Keratinocyte (primary cell): ENCODE measurements around the gene HHIP. TPM values are rescaled to one million over a fixed set of nuclear protein-coding genes. Genes with fewer than 3 reads are reported as not detected.

Source experiments
- DNase-seq: peaks from one replicate; pipeline ENCODE4 v3.0.0-alpha.2; 2011; ENCODE audit warnings: low read depth, missing footprints, low spot score
- FAIRE-seq: peaks from 2 replicates; lab custom pipeline; 2011; peaks lifted over from hg19 to GRCh38; lab: Jason Lieb, UNC
- H2AFZ ChIP-seq: 2 replicates; pipeline ENCODE4 v1.6.0; 2012; ENCODE audit warnings: low read length, control low read depth, inconsistent platforms; ENCODE audit not compliant: control insufficient read depth
- H3K27ac ChIP-seq: 2 replicates; pipeline ENCODE4 v1.5.1; 2011; ENCODE audit warnings: low read length; ENCODE audit not compliant: control insufficient read depth, insufficient read depth
- H3K27me3 ChIP-seq: 3 replicates; pipeline ENCODE4 v1.6.0; 2011; ENCODE audit warnings: low read length; ENCODE audit not compliant: control insufficient read depth, insufficient read depth; ENCODE audit errors: extremely low read depth
- H3K36me3 ChIP-seq, 2 experiments: 2 replicates in 1 of 2; 3 replicates in 1 of 2; pipeline ENCODE4 v1.5.1; 2011; ENCODE audit warnings: low read length in 2 of 2, mild to moderate bottlenecking in 1 of 2; ENCODE audit not compliant: control insufficient read depth in 2 of 2, insufficient read depth in 2 of 2; ENCODE audit errors: extremely low read depth in 1 of 2
- H3K4me1 ChIP-seq: 3 replicates; pipeline ENCODE4 v1.5.1; 2011; ENCODE audit warnings: low read length; ENCODE audit not compliant: control insufficient read depth, insufficient read depth; ENCODE audit errors: extremely low read depth
- H3K4me2 ChIP-seq: 3 replicates; pipeline ENCODE4 v1.6.0; 2011; ENCODE audit warnings: low read depth, low read length; ENCODE audit not compliant: control insufficient read depth, insufficient read depth; ENCODE audit errors: extremely low read depth
- H3K4me3 ChIP-seq, 3 experiments: fragments of 200-600 bp in 1 of 3; sonication (generic) in 1 of 3; 2 replicates in 2 of 3; 3 replicates in 1 of 3; pipeline ENCODE4 v1.5.1; 2011 to 2016; ENCODE audit warnings: low read length in 3 of 3, mild to moderate bottlenecking in 3 of 3, control low read depth in 2 of 3, inconsistent platforms in 1 of 3, low read depth in 1 of 3, mixed read lengths in 1 of 3, mixed run types in 1 of 3, moderate library complexity in 1 of 3; ENCODE audit not compliant: control insufficient read depth in 2 of 3, insufficient read depth in 2 of 3; ENCODE audit errors: extremely low read depth in 1 of 3
- H3K79me2 ChIP-seq: 2 replicates; pipeline ENCODE4 v1.6.0; 2012; ENCODE audit warnings: low read length; ENCODE audit not compliant: control insufficient read depth, insufficient read depth
- H3K9ac ChIP-seq: 3 replicates; pipeline ENCODE4 v1.6.0; 2011; ENCODE audit warnings: low read length; ENCODE audit not compliant: control insufficient read depth, insufficient read depth; ENCODE audit errors: extremely low read depth
- H3K9me1 ChIP-seq: 3 replicates; pipeline ENCODE4 v1.6.0; 2011; ENCODE audit warnings: low read length; ENCODE audit not compliant: control insufficient read depth, insufficient read depth; ENCODE audit errors: extremely low read depth
- H3K9me3 ChIP-seq: 2 replicates; pipeline ENCODE4 v1.5.1; 2012; ENCODE audit warnings: low read depth, low read length; ENCODE audit not compliant: control insufficient read depth
- H4K20me1 ChIP-seq: 3 replicates; pipeline ENCODE4 v1.6.0; 2011; ENCODE audit warnings: low read length; ENCODE audit not compliant: control insufficient read depth, insufficient read depth; ENCODE audit errors: extremely low read depth
- CTCF ChIP-seq, 3 experiments: IDR thresholded peaks in 1 of 3; conservative IDR thresholded peaks in 1 of 3; optimal IDR thresholded peaks in 1 of 3; 2 replicates in 2 of 3; 3 replicates in 1 of 3; pipeline versions ENCODE3 to v1.5.1; 2011; ENCODE audit warnings: low read length in 3 of 3, mild to moderate bottlenecking in 3 of 3, moderate library complexity in 2 of 3, control low read depth in 1 of 3, inconsistent platforms in 1 of 3; ENCODE audit not compliant: insufficient read depth in 2 of 3; ENCODE audit errors: extremely low read depth in 1 of 3
- EZH2 ChIP-seq: IDR thresholded peaks from one replicate; pipeline ENCODE4 v1.6.1; 2012; ENCODE audit warnings: inconsistent platforms, mild to moderate bottlenecking, low read length, moderate library complexity
- dilution Hi-C: fragments of 300-500 bp; cut with MboI; formaldehyde crosslinking; loops from one replicate; pipeline ENCODE4 v1.7.0; 2020; ENCODE audit warnings: low sequenced_read_pairs; ENCODE audit not compliant: extremely low pct_ligation_motif_present
- polyA plus RNA-seq, 5 experiments: library from polyadenylated mRNA; depleted of rRNA in 3 of 5; stranded (reverse) in 3 of 5; stranded (forward) in 1 of 5; unstranded in 1 of 5; fragments of >200 nt; gene quantifications; 1 replicate in 1 of 5; 2 replicates in 3 of 5; 3 replicates in 1 of 5; pipeline versions ENCODE4 v1.2.1 to v1.2.3, GENCODE V29; 2011 to 2012; ENCODE audit warnings: missing spikeins in 2 of 5, low read depth in 1 of 5, low replicate concordance in 1 of 5

Gene HHIP
- polyA plus RNA-seq, 1 donor (not counting 4 experiments of a cell fraction or from before 2014, with no cell fraction given), result 0.20 TPM

GRCh38 chr4:144732584-144733428 is 86.8 kb downstream of the HHIP start:
- H3K27me3 ChIP-seq, result no peaks in the 10 kb centered on the region
- H2AFZ ChIP-seq, result no peak overlapping the region
- H3K79me2 ChIP-seq, result no peaks in the 10 kb centered on the region
- peaks cover 13% of the 10 kb centered on the region for H3K4me1 ChIP-seq
- TF ChIP-seq EZH2, result no peak
- TF ChIP-seq CTCF (optimal IDR thresholded peaks at IDR 0.05 in 1 of 3, IDR thresholded peaks at IDR 0.05 in 1 of 3, conservative IDR thresholded peaks at IDR 0.05 in 1 of 3; ENCODE audit: extremely low read depth in 1 of 3, insufficient read depth in 2 of 3, low read length in 3 of 3), result no peak
- FAIRE-seq, result no peak
- dilution Hi-C loops, result no loop called here
- H3K4me2 ChIP-seq, result no peak overlapping the region
- H3K27ac ChIP-seq, result no peak overlapping the region
- H4K20me1 ChIP-seq, result no peaks in the 10 kb centered on the region
- no peaks in the 10 kb centered on the region for H3K36me3 ChIP-seq
- no peak for DNase-seq
- no peaks in the 10 kb centered on the region for H3K9me1 ChIP-seq
- H3K4me3 ChIP-seq, result no peak overlapping the region
- H3K9me3 ChIP-seq, result no peaks in the 10 kb centered on the region
- H3K9ac ChIP-seq, result no peak overlapping the region

DNA sequence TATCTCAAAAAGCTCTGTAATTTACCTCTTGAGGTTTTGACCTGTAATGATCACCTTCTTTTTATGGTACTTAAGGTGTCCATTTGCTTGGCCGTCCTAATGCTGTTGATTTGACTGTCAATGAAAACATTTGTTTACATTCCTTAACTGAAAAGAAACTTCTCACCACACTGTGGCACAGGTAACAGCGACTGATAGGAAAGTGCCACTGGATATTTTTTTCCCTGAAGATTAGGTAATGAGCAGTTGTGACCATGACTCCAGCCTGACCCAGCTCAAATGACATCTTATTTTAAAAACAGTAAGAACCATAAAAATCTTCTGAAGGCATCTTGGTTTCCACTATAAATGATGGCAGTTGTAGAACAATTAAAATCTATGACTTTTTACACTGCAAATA is 87.6 kb downstream of the HHIP start:
- Histone ChIP-seq H3K4me2 (no peak overlapping the region), H3K27ac (no peak overlapping the region), H3K9ac (no peak overlapping the region), H3K9me3 (no peaks in the 10 kb centered on the region), H3K79me2 (no peaks in the 10 kb centered on the region), H4K20me1 (no peaks in the 10 kb centered on the region), H2AFZ (no peak overlapping the region), H3K9me1 (no peaks in the 10 kb centered on the region), H3K4me3 (no peak overlapping the region), H3K27me3 (no peaks in the 10 kb centered on the region), H3K4me1 (peaks cover 13% of the 10 kb centered on the region), H3K36me3 (no peaks in the 10 kb centered on the region)
- DNase-seq (no peak), FAIRE-seq (no peak)
- TF ChIP-seq CTCF (optimal IDR thresholded peaks at IDR 0.05 in 1 of 3, IDR thresholded peaks at IDR 0.05 in 1 of 3, conservative IDR thresholded peaks at IDR 0.05 in 1 of 3; ENCODE audit: extremely low read depth in 1 of 3, insufficient read depth in 2 of 3, low read length in 3 of 3) (no peak), EZH2 (no peak)
- dilution Hi-C loops, result no loop called here
